ENCODE data around the gene RHOC. TPM values are rescaled to one million over a fixed set of nuclear protein-coding genes. Genes with fewer than 3 reads are reported as not detected.

RHOC gene
- total and polyA plus RNA-seq, 4 donors: 50.4 to 102 (median 68.8) TPM

GRCh38 chr1:112743174-112744008 is 36.5 kb upstream of the RHOC start:
- H3K4me3 ChIP-seq (ENCODE audit: low read depth in 1 of 3, low read length in 3 of 3): no peak overlapping the region
- DNase-seq (ENCODE audit: low spot score): no peak

GRCh38 chr1:112737573-112737972 is 30.6 kb upstream of the RHOC start:
- Histone ChIP-seq H3K27me3 (ENCODE audit: control insufficient read depth in 4 of 4, insufficient read depth in 4 of 4, low read length in 3 of 4) (peaks cover 0 to 8% (median 2%) of the 10 kb centered on the region in 4 donors), H3K4me3 (ENCODE audit: low read depth in 1 of 3, low read length in 3 of 3) (no peak overlapping the region), H3K9me3 (ENCODE audit: control insufficient read depth in 4 of 4, low read length in 3 of 4) (no peaks in the 10 kb centered on the region), H3K27ac (ENCODE audit: low read depth in 1 of 2, low read length in 2 of 2) (no peak overlapping the region), H3K9ac (ENCODE audit: low read depth in 1 of 2, low read length in 2 of 2) (no peak overlapping the region), H3K4me1 (ENCODE audit: control insufficient read depth in 4 of 4, insufficient read depth in 4 of 4, low read length in 3 of 4) (no peaks in the 10 kb centered on the region), H3K36me3 (ENCODE audit: control insufficient read depth in 4 of 4, insufficient read depth in 3 of 4, low read depth in 1 of 4, low read length in 3 of 4) (no peaks in the 10 kb centered on the region)
- TF ChIP-seq FOXA2 (IDR thresholded peaks at IDR 0.05) (no peak), JUND (IDR thresholded peaks at IDR 0.05) (no peak), SP1 (IDR thresholded peaks at IDR 0.05) (no peak), HNF4A (conservative IDR thresholded peaks at IDR 0.05) (no peak), EGR1 (IDR thresholded peaks at IDR 0.05; ENCODE audit: low read depth in 2 of 2) (no peak), REST (IDR thresholded peaks at IDR 0.05) (no peak), HNF4G (IDR thresholded peaks at IDR 0.05) (no peak), RAD21 (IDR thresholded peaks at IDR 0.05) (no peak), RXRA (IDR thresholded peaks at IDR 0.05) (no peak), FOXA1 (IDR thresholded peaks at IDR 0.05) (no peak)
- TF ChIP-seq, protein P1, sequence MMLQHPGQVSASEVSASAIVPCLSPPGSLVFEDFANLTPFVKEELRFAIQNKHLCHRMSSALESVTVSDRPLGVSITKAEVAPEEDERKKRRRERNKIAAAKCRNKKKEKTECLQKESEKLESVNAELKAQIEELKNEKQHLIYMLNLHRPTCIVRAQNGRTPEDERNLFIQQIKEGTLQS (IDR thresholded peaks at IDR 0.05): no peak
- DNase-seq (ENCODE audit: low spot score): no peak
- WGBS: 79% methylated on average over 3 of the region's 3 CpGs

More at GRCh38 chr1:112743174-112744008, 36.5 kb upstream of the RHOC start:
- H3K27me3 ChIP-seq (ENCODE audit: control insufficient read depth in 4 of 4, insufficient read depth in 4 of 4, low read length in 3 of 4): peaks cover 0 to 13% (median 3%) of the 10 kb centered on the region in 4 donors
- no peaks in the 10 kb centered on the region for H3K4me1 ChIP-seq (ENCODE audit: control insufficient read depth in 4 of 4, insufficient read depth in 4 of 4, low read length in 3 of 4)
- H3K36me3 ChIP-seq (ENCODE audit: control insufficient read depth in 4 of 4, insufficient read depth in 3 of 4, low read depth in 1 of 4, low read length in 3 of 4): no peaks in the 10 kb centered on the region
- no peak for TF ChIP-seq RAD21 (IDR thresholded peaks at IDR 0.05)
- no peak for TF ChIP-seq EGR1 (IDR thresholded peaks at IDR 0.05; ENCODE audit: low read depth in 2 of 2)
- H3K27ac ChIP-seq (ENCODE audit: low read depth in 1 of 2, low read length in 2 of 2): no peak overlapping the region
- no peak overlapping the region for H3K9ac ChIP-seq (ENCODE audit: low read depth in 1 of 2, low read length in 2 of 2)
- 16% methylated on average over 54 of the region's 54 CpGs for WGBS
- H3K9me3 ChIP-seq (ENCODE audit: control insufficient read depth in 4 of 4, low read length in 3 of 4): peaks cover 0 to 7% (median 0%) of the 10 kb centered on the region in 4 donors

- TF ChIP-seq, protein P2, sequence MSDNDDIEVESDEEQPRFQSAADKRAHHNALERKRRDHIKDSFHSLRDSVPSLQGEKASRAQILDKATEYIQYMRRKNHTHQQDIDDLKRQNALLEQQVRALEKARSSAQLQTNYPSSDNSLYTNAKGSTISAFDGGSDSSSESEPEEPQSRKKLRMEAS (IDR thresholded peaks at IDR 0.05): no peak
- TF ChIP-seq REST (IDR thresholded peaks at IDR 0.05): no peak
- TF ChIP-seq RXRA (IDR thresholded peaks at IDR 0.05): no peak
- TF ChIP-seq FOXA2 (IDR thresholded peaks at IDR 0.05): no peak
- TF ChIP-seq GABPA (IDR thresholded peaks at IDR 0.05 in 1 of 2, conservative IDR thresholded peaks at IDR 0.05 in 1 of 2): no peak
- TF ChIP-seq, protein P3, sequence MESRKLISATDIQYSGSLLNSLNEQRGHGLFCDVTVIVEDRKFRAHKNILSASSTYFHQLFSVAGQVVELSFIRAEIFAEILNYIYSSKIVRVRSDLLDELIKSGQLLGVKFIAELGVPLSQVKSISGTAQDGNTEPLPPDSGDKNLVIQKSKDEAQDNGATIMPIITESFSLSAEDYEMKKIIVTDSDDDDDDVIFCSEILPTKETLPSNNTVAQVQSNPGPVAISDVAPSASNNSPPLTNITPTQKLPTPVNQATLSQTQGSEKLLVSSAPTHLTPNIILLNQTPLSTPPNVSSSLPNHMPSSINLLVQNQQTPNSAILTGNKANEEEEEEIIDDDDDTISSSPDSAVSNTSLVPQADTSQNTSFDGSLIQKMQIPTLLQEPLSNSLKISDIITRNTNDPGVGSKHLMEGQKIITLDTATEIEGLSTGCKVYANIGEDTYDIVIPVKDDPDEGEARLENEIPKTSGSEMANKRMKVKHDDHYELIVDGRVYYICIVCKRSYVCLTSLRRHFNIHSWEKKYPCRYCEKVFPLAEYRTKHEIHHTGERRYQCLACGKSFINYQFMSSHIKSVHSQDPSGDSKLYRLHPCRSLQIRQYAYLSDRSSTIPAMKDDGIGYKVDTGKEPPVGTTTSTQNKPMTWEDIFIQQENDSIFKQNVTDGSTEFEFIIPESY (IDR thresholded peaks at IDR 0.05): no peak
- TF ChIP-seq TAF1 (conservative IDR thresholded peaks at IDR 0.05): no peak
- TF ChIP-seq FOXA1 (IDR thresholded peaks at IDR 0.05): no peak
- TF ChIP-seq, protein P1 (IDR thresholded peaks at IDR 0.05): no peak
- no peak for TF ChIP-seq HNF4G (IDR thresholded peaks at IDR 0.05)
- no peak for TF ChIP-seq RAD21 (IDR thresholded peaks at IDR 0.05)
- no peak for DNase-seq (ENCODE audit: low spot score)
- no peaks in the 10 kb centered on the region for H3K9me3 ChIP-seq (ENCODE audit: control insufficient read depth in 4 of 4, low read length in 3 of 4)
- no peaks in the 10 kb centered on the region for H3K4me1 ChIP-seq (ENCODE audit: control insufficient read depth in 4 of 4, insufficient read depth in 4 of 4, low read length in 3 of 4)
- no peaks in the 10 kb centered on the region for H3K36me3 ChIP-seq (ENCODE audit: control insufficient read depth in 4 of 4, insufficient read depth in 3 of 4, low read depth in 1 of 4, low read length in 3 of 4)
- no peak overlapping the region for H3K4me3 ChIP-seq (ENCODE audit: low read depth in 1 of 3, low read length in 3 of 3)
- H3K27me3 ChIP-seq (ENCODE audit: control insufficient read depth in 4 of 4, insufficient read depth in 4 of 4, low read length in 3 of 4): peaks cover 0 to 3% (median 0%) of the 10 kb centered on the region in 4 donors
- H3K27ac ChIP-seq (ENCODE audit: low read depth in 1 of 2, low read length in 2 of 2): no peak overlapping the region
- no peak overlapping the region for H3K9ac ChIP-seq (ENCODE audit: low read depth in 1 of 2, low read length in 2 of 2)
- WGBS: 93% methylated on average over 1 of the region's 1 CpG
Measured at GRCh38 chr1:112735752-112736151, 28.8 kb upstream of the RHOC start.

Data from liver (tissue), 9 donors.